HPDE6-E6E7 (cell line): ENCODE measurements around the gene SIGLEC12.
"Not testable (repeated sequence)": the region's sequence is repeated elsewhere in the genome, so short reads cannot be mapped to it uniquely, and the experiment has no call there.

ENCODE experiments used
- DNase-seq: peaks from one replicate; pipeline ENCODE4 v3.0.0; 2011; ENCODE audit warnings: missing footprints; ENCODE audit errors: extremely low spot score

Gene SIGLEC12

DNA sequence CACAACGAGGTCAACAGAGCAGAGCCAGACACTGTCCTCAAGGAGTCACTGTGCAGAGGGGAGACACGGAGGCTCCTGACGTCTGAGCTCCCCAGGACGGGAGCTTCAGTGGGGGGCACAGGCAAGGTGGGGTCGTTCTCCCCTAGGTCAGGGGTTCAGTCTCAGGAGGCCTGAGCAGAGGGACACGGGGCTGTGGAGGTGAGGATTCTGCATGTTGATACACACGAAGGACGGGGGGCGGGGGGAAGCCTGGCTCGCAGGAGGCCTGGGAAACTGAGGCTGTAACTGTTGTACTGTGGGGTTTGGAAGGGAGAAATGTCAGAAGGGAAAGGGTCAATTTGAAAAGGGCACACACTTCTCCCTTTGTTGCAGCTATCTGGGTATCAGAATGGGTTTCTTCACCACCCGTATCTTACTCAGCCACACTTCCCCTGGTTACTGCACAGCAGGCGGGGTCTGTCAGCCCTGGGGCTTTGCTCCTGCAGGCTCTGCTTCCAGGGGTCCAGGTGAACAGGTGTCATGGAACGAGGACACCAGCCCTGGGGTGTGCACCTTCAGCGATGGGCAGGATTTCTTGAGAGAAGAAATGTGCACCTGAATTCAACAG, 42.6 kb downstream of the SIGLEC12 start:
- DNase-seq = no peak

DNA sequence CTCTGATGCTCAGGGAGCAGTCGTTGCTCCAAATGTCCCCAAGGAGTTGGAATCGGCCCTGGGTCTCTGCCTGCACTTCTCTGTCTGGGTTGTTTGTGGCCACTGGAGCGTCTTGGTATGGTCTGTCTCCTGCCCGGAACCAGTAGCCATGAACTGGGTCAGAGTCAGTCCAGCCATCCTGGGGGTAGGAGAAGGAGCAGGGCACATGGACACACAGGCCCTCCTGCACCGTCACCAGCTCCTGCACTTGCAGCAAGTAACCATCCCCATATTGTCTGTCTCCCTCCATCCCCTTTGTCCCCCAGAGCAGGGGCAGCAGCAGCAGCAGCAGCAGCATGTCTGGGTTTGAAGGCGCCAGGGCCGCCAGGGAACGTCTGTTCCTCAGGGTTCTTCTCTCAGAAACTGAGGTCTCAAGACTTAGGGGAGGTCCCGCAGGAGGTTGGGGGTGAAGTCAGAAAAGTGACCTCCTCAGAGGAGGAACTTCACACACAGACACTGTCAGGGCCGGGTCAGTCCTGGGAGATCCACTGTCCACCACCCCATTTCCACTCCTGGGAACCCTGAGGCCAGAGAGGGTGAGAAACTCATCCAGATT, 43.5 kb downstream of the SIGLEC12 start, which contains the start of gene SIGLEC8:
SIGLEC8 (minus strand) TSS at position 404 of the 595 bp plus-strand sequence; CDS start at position 337, 67 bp downstream.
- no peak for DNase-seq

DNA sequence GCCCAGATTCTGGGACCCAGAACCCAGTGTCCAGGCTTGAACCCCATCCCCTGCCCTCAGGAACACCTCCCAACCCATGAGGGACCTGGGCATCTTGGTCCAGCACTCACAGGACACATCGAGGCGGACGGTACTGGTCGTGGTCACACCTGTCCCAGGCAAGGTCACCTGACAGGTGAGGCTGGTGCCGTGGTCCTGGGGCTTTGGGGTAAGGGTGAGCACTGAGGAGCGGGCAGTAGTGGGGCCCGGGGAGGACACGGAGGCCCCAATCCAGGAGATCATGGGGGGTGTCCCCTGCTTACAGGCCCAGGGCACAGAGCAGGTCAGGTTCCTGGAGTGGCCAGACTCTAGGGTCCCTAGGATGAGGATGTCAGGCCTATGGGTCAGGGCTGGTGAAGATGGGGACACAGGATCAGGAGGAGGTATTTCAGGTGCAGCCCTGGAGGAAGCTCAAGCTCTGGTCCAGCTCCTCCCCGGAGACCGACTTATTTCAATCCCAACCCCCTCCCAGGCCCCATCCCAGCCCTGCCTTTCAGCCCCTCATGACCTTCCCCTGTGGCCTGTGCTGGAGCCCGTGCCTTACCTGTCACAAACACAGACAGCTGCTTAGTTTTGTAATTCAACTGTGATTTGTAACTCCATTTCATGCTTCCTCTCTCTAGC, 44.1 kb downstream of the SIGLEC12 start:
- DNase-seq = no peak

DNA sequence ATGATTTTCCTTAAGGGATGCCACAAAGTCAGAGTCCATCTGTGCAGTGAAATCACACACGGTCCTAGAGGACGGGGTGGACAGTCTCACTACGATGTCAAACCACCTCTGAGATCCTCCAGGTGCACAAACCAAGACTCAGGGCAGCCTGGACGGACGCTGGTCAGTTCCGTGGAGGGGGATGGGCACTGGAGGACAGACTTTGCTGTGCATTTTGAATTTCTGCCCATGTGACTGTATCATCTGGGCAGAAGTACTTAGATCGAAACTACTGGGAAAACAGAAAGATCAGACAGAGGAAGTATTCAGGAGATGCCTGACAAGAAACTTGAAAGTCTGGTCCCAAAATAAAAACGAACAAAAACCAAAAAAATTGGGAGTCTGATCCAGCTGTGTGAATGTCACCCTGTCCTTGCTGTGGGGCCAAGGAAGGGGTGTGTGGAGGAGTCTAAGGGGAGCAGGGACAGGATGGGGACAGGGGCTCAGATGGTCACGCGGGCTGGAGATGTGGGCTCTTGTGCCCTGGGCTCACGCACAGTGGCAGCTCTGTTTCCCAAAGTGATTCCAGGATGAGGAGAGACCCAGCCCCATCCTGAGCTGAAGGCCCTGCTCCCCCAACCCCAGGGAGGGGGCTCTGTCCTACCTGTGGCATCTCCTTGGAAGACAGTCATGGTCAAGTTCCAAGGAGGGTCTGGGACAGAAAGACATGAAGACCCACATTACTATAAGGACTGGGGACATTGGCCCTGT, 44.9 kb downstream of the SIGLEC12 start:
- no peak for DNase-seq

DNA sequence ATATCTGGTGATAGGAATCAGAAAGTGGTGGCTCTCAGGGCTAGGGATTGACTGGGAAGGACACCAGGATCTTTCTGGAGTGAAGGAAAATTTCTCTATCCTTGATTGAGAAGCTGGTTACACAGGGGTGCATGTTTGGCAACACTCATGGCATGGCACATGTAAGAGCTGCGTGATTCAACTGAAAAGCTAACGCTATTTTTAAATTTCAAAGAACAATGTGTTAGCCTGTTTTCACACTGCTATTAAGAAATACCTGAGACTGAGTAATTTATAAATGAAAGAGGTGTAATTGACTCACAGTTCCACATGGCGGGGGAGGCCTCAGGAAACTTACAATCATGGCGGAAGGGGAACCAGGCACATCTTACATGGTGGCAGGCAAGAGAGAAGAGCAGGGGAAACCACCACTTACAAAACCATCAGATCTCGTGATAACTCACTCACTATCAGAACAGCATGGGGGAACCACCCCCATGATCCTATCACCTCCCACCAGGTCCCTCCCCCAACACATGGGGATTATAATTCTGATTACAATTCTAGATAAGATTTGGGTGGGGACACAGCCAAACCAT, 50.8 kb downstream of the SIGLEC12 start:
- DNase-seq = no peak

DNA sequence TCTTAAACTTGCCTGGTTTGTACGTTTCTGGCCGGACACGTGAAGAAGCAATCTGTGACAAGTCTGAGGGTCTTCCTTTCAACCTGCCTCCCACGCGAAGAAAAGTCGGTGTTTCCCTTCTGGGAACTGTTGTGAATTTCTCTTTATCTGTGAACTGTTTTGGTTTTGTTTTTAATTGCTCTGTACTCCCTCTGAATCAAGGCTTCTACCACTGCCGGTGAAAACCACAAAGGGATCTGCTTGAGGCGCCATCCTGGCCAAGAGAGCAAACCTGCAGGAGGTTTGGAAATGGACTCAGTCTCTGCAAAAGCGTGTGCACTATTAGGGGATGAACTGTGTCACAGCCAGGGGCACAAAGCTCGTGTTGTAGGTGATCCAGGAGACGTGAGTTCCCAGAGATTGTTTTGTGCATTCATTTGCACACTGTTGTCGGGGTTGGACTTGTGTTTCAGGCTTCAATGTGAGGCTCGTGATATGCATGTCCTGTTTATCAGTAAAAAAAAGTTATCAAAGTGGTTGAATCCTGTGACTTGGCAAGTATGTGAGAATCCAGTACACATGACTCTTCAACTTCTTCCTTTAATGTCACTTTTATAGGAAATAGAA, 53.1 kb downstream of the SIGLEC12 start:
- DNase-seq = no peak

DNA sequence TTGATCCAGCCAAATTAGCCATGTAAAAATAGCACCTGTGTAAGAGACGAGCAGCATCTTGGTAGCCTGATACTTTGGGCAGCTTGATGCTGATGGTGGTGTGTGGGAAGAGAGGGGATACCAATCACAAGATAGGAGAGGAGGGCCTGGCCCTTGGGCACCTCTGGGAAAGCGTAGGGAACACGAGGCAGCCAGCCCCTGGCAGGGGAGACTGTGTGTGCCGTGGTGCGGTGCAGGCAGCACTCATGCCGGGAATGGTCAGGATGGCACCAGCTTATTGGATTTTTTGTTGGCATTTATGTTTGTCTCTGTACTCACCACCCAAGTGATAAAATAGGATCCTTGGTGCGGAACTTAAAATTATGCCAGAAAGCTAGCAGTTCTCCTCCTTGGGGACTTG, 53.6 kb downstream of the SIGLEC12 start:
- DNase-seq = no peak

DNA sequence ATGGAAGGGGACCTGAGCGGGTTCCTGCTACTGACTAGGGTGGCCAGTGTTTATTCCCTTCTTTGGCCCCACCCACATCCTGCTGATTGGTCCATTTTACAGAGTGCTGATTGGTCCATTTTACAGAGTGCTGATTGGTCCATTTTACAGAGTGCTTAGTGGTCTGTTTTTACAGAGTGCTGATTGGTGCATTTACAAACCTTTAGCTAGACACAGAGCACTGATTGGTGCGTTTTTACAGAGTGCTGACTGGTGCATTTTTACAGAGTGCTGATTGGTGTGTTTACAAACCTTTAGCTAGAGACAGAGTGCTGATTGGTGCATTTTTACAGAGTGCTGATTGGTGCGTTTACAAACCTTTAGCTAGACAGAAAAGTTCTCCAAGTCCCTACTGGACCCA, 54.1 kb downstream of the SIGLEC12 start:
- not testable (repeated sequence) for DNase-seq

DNA sequence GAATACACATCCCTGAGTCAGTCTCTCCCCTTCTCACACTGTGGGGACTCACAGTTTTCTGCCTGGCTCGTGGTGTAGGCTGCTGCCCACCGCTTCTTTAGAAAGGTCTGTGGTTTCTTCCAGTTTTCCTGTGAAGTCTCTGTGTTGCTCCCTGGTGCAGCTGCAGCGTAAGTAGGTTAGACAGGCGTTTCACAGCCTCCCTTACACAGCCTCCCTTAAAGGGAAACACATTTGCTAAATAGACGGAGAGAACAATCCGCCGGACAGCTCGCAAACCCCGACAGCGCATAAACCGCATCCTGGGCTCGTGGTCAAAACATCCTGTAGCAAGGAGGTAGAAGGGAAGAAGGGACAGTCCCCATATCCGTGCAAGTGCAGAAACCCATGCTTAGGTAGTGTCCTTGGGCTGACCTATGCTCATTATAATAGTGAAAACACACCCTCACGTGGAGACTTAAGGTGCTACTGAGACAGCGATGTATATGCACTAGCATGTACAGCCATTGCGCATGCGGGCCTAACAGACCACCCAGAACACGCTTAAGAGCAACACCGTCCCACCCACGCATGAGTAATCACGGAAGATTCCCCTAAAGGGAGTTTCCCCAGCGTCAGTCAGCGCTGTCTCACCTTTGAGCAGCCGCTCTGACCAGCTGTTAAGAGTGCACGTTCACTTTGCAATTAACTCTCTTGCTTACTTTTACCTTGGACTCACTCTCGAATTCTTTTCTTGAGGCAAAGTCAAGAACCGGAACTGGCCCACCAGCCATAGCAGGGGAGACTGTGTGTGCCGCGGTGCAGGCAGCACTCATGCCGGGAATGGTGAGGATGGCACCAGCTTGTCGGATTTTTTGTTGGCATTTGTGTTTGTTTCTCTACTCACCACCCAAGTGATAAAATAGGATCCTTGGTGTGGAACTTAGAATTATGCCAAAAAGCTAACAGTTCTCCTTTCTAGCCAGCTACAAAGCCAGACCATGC, 59.9 kb downstream of the SIGLEC12 start:
- DNase-seq = no peak
